ENCODE data around the gene TMEM271.
"Not testable (repeated sequence)": the region's sequence is repeated elsewhere in the genome, so short reads cannot be mapped to it uniquely, and the experiment has no call there.

Gene TMEM271

GRCh38 chr4:561426-561825 lies 14.7 kb downstream of the TMEM271 start:
- DNase-seq: no peak

- DNase-seq: no peak
Measured at GRCh38 chr4:560731-561291, 15.3 kb downstream of the TMEM271 start.

GRCh38 chr4:560061-560460 lies 16.0 kb downstream of the TMEM271 start:
- no peak for DNase-seq

DNA sequence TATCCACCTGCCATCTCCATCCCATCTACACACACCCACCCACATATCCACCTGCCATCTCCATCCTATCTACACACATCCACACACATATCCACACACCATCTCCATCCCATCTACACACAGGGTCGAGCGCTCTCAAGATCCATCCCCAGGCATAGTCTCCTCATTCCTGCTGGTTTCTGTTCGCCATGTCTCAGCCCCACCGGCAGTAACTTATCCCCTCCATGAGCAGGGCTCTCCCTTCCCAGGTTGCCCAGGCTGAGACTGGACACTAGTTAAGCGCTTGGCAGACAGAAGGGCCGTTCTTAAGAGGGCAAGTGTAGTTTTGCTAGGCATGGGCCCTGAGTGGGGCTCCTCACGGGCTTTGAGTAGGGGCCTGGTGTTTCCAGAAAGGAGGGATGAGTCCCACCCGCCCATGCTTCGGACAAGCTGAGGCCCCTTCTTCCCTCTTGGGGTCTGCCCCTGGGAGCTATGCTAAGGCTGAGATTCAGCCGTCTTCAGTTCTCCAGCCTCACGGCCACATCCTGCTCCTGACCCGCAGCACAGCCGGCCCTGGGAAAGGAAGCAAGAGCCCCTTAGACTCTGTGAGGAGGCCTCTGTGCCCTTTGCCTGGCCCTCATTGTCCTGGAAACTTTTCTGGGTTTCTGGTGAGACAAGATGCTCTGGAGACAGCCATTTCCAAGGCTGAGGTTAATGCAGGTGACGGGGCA lies 20.4 kb downstream of the TMEM271 start:
- no peak for DNase-seq

DNA sequence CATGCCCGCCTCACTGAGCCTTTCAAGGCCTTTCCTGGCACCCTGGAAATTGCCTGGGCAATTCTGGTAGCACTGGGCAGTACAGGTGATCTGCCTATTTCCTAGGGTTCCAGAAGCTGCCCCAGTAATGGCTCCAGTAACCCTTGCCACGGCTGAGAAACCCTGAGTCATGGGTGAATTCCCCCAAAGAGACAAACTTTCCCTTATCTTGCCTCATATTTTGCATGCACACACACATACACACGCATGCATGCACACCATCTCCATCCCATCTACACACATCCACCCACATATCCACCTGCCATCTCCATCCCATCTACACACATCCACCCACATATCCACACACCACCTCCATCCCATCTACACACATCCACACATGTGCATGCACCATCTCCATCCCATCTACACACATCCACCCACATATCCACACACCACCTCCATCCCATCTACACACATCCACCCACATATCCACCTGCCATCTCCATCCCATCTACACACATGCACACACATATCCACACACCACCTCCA lies 21.2 kb downstream of the TMEM271 start:
- not testable (repeated sequence) for DNase-seq

GRCh38 chr4:552019-552418 lies 24.1 kb downstream of the TMEM271 start:
- DNase-seq: no peak

DNA sequence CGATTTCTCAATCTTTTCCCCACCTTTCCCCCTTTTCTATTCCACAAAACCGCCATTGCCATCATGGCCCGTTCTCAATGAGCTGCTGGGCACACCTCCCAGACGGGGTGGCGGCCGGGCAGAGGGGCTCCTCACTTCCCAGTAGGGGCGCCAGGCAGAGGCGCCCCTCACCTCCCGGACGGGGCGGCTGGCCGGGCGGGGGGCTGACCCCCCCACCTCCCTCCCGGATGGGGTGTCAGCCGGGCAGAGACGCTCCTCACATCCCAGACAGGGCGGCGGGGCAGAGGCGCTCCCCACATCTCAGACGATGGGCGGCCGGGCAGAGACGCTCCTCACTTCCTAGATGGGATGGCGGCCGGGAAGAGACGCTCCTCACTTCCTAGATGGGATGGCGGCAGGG lies 25.8 kb downstream of the TMEM271 start:
- DNase-seq: not testable (repeated sequence)

DNA sequence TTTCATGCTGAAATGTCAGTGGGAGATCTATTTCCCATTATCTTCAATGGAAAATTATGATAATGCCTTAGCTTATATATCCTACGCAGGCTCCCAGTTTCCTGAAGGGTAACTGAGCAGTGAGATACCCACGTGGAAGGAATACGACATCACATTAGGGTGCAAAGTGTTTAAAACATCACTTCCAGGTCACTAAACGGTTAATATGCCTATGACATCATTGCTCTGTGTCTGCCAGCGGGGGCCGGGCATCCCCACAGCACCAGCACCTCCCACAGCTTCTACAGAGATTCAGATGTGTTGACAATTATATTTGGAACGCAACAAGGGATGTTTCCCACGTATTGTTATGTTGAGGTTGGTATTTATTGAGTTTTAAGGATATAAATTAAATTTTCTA lies 27.1 kb downstream of the TMEM271 start:
- no peak for DNase-seq

DNA sequence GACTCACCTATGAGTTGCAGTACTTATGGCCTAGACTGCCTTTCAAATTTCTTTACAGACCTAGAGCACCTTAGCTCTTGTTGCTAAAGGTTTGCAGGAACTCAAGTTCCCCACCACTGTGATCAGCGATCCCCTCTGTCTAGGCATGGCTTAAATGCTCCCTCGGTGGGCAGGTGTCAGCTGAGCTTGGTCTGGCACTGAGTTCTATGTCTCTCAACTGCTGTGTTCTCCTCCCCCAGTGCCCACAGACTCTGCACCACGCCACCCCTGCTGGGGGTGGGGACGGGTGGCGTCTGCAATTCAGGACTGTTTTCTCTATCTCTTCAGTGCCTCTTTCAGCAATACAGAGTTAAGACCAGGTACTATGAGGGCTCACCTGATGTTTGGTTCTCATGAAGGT lies 30.5 kb downstream of the TMEM271 start:
- no peak for DNase-seq

DNA sequence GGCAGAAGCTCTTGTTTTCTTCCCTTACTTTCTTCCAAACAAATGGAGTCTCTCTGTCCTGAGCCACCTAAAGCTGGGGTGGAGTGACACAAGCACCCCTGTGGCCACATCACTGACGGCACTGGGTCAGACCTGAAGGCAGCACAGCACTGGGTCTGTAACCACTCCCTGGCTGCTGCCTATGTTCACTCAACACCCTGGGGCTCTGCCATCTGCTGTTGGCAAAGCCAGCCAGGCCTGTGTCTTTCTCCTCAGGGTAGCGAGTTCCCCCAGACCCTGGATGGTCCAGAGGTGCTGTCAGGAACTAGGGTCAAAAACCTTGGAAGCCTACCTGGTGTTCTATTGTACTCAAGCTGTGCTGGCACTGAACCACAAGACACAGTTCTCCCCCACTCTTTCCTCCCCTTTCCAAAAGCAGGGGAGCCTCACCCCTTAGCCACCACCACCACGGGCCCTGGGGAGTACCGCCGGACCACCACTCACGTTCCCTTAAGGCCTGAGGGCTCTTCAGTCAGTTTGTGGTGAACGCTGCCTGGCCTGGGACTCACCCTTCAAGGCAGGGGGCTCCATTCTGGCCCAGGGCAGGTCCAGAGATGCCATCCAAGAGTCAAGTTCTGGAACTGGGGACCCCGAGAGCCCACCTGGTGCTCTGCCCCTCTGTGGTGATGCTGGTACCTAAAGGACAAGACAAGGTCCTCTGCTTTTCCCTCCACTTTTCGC lies 31.5 kb downstream of the TMEM271 start:
- no peak for DNase-seq

- no peak for DNase-seq
Measured at GRCh38 chr4:541271-541670, 34.8 kb downstream of the TMEM271 start.

GRCh38 chr4:538542-539142 lies 37.5 kb downstream of the TMEM271 start:
- no peak for DNase-seq

DNA sequence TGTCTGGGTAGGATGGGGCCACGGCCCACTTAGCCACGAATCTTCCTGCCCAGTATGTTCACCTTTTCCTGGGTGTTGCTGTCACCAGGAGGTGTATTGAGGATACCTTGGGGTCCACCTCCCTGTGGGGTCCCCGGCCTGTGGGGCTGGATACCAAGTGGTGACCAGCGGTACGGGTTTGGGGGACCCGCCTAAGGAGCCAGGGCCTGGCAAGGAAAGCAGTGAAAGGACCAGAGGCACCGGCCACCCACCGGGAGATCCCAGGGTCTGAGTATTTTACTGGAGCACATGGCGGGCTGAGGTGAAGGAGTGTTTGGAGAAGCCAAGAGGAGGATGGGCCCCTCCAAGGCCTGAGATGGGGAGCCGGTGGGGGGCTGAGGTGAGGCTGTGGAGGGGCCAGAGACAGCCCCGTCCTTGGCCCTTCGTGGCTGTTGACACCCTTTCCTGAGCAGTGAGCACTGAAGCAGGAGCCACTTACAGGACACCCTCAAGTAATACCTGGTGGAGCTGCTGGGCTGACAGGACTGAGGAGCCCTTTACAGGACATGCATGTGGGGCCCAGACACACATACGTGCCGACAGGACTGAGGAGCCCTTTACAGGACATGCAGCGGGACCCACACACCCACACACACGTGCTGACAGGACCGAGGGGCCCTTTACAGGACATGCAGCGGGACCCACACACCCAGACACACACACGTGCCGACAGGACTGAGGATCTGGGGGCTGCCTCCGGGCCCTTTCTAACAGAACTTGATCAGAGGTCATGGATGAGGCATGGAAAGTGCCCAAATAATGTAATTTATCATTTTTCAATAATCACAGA lies 38.4 kb downstream of the TMEM271 start:
- no peak for DNase-seq

GRCh38 chr4:536351-536972 lies 39.6 kb downstream of the TMEM271 start:
- no peak for DNase-seq

GRCh38 chr4:535924-536281 lies 40.2 kb downstream of the TMEM271 start:
- DNase-seq: no peak

DNA sequence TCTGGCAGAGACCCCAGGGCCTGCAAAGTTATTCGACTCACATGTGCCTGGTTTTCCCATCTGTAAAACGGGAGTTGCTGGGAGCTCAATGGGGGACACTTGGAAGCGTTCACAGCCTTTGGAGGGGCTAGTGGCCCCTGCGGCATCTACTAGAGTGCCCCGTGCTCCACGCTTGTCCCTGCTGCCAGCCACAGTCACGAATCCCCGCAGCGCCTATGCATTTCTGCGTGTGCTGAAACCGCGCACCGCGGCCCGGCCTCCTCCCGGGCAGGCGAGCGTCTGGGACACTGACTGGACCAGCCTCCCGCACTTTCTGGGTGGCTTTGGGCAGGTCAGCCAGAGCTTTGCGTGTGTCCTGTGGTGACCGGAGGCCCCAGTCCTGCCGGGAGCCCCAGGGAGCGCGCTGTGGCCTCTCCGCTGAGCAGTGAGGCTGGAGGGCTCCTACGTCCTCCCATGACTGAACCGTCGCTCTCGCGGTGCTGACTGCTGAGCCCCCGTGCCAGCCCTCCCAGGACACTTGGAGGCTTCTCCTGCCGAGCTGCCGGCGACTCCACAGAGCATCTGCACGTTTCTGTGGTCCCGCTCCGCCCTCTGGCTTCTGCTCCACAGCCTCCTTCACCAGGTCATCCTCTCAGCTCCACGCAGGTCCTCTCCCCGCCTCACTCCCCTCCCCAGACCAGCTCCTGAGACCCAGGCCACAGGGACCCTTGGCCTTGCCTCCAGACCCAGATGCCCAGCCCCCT lies 40.7 kb downstream of the TMEM271 start:
- DNase-seq: no peak

GRCh38 chr4:534576-535151 lies 41.4 kb downstream of the TMEM271 start:
- DNase-seq: no peak

DNA sequence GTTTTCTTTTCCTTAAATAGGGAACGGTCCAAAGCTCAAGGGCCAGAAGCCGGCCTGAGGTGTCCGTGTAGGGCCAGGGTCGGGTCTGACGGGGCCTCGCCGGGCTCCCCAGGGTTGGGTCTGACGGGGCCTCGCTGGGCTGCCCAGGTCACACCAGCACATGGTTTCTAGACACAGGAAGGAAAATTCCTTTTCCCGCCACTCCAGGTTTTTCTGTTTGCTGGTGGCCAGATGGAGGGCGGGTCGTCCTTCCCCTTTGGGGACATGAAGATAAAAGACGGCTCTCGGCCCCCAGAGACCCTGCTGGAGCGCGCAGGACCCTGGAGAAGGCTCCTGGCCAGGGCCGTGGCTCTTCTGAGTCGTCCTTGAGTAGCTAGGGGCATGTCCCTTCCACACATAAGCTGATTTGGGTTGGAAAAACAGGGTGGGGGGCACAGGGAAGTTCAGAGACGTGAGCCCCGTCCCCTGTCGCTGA lies 42.0 kb downstream of the TMEM271 start:
- DNase-seq: no peak

GRCh38 chr4:533318-534100 lies 42.6 kb downstream of the TMEM271 start:
- DNase-seq: no peak
